HL-60 (cell line): Measurements from ENCODE around the gene TBC1D22A.

Source experiments
- DNase-seq, 2 experiments: peaks; one replicate each; pipeline ENCODE4 v3.0.0-alpha.2; 2010 to 2020; ENCODE audit warnings: low read depth in 1 of 2, low spot score in 1 of 2
- H3K27ac ChIP-seq: fragments of 250-450 bp; sonication (Bioruptor Pico); replicated peaks from 2 replicates; pipeline ENCODE4 v1.5.1; 2020; ENCODE audit warnings: mild to moderate bottlenecking, moderate library complexity
- H3K27me3 ChIP-seq: fragments of 250-450 bp; sonication (Bioruptor Pico); 2 replicates; pipeline ENCODE4 v1.5.1; 2021; ENCODE audit warnings: mild to moderate bottlenecking, moderate library complexity; ENCODE audit not compliant: insufficient read depth, poor library complexity, severe bottlenecking
- H3K4me3 ChIP-seq: replicated peaks from 2 replicates; pipeline ENCODE4 v1.5.1; 2011; ENCODE audit warnings: mild to moderate bottlenecking, control low read depth, low read length; ENCODE audit not compliant: insufficient read depth
- CTCF ChIP-seq: IDR thresholded peaks from one replicate; pipeline ENCODE4 v1.5.1; 2011; ENCODE audit warnings: low read length, control low read depth, inconsistent platforms; ENCODE audit not compliant: insufficient read depth
- GABPA ChIP-seq: IDR thresholded peaks from 2 replicates; pipeline ENCODE4 v1.6.1; 2012; ENCODE audit warnings: low read depth
- POLR2AphosphoS5 ChIP-seq: IDR thresholded peaks from 2 replicates; pipeline ENCODE4 v1.6.1; 2012; ENCODE audit warnings: low read depth
- REST ChIP-seq: IDR thresholded peaks from 2 replicates; pipeline ENCODE4 v1.6.1; 2012; ENCODE audit warnings: low read depth; ENCODE audit not compliant: insufficient replicate concordance
- SPI1 ChIP-seq: IDR thresholded peaks from 2 replicates; pipeline ENCODE4 v1.6.1; 2012; ENCODE audit warnings: low read depth, mild to moderate bottlenecking, borderline replicate concordance

The TBC1D22A gene

GRCh38 chr22:46755525-46755924 is 6.9 kb upstream of the TBC1D22A start:
- no peak for TF ChIP-seq REST
- TF ChIP-seq POLR2AphosphoS5: no peak
- TF ChIP-seq SPI1: no peak
- TF ChIP-seq GABPA: no peak
- no peak for TF ChIP-seq CTCF
- no peak for DNase-seq
- H3K27ac ChIP-seq: no peak overlapping the region
- no peak overlapping the region for H3K4me3 ChIP-seq
- no peaks in the 10 kb centered on the region for H3K27me3 ChIP-seq

GRCh38 chr22:46756097-46756496 is 6.4 kb upstream of the TBC1D22A start:
- Histone ChIP-seq H3K27me3 (no peaks in the 10 kb centered on the region), H3K27ac (0 out of 2 replicates have a peak overlapping the region, but pooled peaks have one; percentile 25), H3K4me3 (no peak overlapping the region)
- no peak for TF ChIP-seq GABPA
- no peak for TF ChIP-seq CTCF
- no peak for TF ChIP-seq POLR2AphosphoS5
- no peak for TF ChIP-seq SPI1
- TF ChIP-seq REST: no peak
- no peak for DNase-seq

- no peak for DNase-seq
- Histone ChIP-seq H3K27me3 (no peaks in the 10 kb centered on the region), H3K4me3 (no peak overlapping the region), H3K27ac (peak overlapping the region; percentile 54; the same call in 1 of the 2 replicates)
- TF ChIP-seq SPI1: no peak
- no peak for TF ChIP-seq CTCF
- TF ChIP-seq GABPA: no peak
- TF ChIP-seq POLR2AphosphoS5: no peak
- no peak for TF ChIP-seq REST
These were observed 5.3 kb upstream of the TBC1D22A start for GRCh38 chr22:46757104-46757503.
